ENCODE measurements around the gene RUFY3.

DNA sequence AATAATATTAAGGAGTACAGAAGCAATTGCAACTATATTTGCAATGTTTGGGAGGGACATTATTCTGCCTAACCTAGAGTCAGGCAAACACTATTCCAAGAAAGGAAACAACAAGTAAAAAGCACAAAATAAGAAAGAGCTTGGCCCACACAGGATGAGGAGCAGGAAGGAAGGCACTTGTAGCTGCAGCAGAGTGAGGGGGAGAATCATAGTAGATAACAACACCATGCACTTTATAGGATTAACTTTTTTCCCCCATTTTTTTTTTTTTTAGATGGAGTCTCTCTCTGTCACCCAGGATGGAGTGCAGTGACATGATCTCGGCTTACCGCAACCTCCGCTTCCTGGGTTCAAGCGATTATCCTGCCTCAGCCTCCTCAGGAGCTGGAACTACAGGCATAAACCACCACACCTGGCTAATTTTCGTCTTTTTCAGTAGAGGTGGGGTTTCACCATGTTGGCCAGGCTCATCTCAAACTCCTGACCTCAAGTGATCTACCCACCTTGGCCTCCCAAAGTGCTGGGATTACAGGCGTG is 45.1 kb upstream of the RUFY3 start:
- TF ChIP-seq, protein P1, sequence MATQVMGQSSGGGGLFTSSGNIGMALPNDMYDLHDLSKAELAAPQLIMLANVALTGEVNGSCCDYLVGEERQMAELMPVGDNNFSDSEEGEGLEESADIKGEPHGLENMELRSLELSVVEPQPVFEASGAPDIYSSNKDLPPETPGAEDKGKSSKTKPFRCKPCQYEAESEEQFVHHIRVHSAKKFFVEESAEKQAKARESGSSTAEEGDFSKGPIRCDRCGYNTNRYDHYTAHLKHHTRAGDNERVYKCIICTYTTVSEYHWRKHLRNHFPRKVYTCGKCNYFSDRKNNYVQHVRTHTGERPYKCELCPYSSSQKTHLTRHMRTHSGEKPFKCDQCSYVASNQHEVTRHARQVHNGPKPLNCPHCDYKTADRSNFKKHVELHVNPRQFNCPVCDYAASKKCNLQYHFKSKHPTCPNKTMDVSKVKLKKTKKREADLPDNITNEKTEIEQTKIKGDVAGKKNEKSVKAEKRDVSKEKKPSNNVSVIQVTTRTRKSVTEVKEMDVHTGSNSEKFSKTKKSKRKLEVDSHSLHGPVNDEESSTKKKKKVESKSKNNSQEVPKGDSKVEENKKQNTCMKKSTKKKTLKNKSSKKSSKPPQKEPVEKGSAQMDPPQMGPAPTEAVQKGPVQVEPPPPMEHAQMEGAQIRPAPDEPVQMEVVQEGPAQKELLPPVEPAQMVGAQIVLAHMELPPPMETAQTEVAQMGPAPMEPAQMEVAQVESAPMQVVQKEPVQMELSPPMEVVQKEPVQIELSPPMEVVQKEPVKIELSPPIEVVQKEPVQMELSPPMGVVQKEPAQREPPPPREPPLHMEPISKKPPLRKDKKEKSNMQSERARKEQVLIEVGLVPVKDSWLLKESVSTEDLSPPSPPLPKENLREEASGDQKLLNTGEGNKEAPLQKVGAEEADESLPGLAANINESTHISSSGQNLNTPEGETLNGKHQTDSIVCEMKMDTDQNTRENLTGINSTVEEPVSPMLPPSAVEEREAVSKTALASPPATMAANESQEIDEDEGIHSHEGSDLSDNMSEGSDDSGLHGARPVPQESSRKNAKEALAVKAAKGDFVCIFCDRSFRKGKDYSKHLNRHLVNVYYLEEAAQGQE (IDR thresholded peaks at IDR 0.05; ENCODE audit: insufficient read depth in 1 of 2, low read depth in 2 of 2, low read length in 1 of 2) = no peak
- no peak for TF ChIP-seq TCF7L2 (IDR thresholded peaks at IDR 0.05; ENCODE audit: low read depth, low read length)
- TF ChIP-seq, protein P2, sequence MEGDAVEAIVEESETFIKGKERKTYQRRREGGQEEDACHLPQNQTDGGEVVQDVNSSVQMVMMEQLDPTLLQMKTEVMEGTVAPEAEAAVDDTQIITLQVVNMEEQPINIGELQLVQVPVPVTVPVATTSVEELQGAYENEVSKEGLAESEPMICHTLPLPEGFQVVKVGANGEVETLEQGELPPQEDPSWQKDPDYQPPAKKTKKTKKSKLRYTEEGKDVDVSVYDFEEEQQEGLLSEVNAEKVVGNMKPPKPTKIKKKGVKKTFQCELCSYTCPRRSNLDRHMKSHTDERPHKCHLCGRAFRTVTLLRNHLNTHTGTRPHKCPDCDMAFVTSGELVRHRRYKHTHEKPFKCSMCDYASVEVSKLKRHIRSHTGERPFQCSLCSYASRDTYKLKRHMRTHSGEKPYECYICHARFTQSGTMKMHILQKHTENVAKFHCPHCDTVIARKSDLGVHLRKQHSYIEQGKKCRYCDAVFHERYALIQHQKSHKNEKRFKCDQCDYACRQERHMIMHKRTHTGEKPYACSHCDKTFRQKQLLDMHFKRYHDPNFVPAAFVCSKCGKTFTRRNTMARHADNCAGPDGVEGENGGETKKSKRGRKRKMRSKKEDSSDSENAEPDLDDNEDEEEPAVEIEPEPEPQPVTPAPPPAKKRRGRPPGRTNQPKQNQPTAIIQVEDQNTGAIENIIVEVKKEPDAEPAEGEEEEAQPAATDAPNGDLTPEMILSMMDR (IDR thresholded peaks at IDR 0.05) = no peak

All from Panc1 (cell line).